ENCODE measurements around the gene SGTA. TPM values are rescaled to one million over a fixed set of nuclear protein-coding genes. Genes with fewer than 3 reads are reported as not detected.

The SGTA gene
- total and polyA plus RNA-seq, 2 of the 8 experiments (the other 6 are each of a cell fraction or from before 2014, with no cell fraction given), result 86.8 to 130 TPM

- no peak for TF ChIP-seq EGR1 (IDR thresholded peaks at IDR 0.05; ENCODE audit: borderline replicate concordance, low read depth, low read length)
- no peak for TF ChIP-seq HDAC6 (IDR thresholded peaks at IDR 0.05; ENCODE audit: low read depth, low read length)
Observed at GRCh38 chr19:2767688-2768087, 15.4 kb downstream of the SGTA start (continued).

All from H1 (cell line).